SH-SY5Y (cell line): Measurements from ENCODE around the gene NCOA4.

Experiments
- GATA2 ChIP-seq: IDR thresholded peaks from 2 replicates; pipeline ENCODE4 v1.6.1; 2011; ENCODE audit warnings: mild to moderate bottlenecking, low read depth, low read length
- GATA3 ChIP-seq: IDR thresholded peaks from 2 replicates; pipeline ENCODE4 v1.6.1; 2011; ENCODE audit warnings: low read depth, mild to moderate bottlenecking, low read length, moderate library complexity

DNA sequence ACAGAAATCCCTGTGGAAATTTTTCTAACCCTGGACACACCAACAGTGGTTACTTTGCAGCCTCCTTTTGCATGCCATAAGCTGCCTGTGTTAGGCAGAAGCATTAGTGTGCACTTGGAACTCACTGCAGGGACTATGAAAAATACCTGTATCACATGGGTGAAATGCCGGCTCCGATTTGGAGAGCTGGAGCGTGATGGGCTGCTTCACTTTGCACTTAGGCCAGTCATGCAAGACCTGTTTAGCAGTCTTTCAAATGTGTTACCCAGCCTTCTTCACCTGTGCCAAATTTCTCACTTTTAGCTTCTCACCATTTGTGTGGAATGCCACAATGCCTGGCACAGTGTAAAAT lies 11.3 kb downstream of the NCOA4 start:
- TF ChIP-seq GATA3 (no peak), GATA2 (no peak)
